AG10803 (cell line): Measurements from ENCODE around the gene MYT1.
A peak's percentile ranks its signal among the peaks of the same experiment; 100 is the strongest.
"Not testable (repeated sequence)": the region's sequence is repeated elsewhere in the genome, so short reads cannot be mapped to it uniquely, and the experiment has no call there.

Experiments
- DNase-seq: peaks from one replicate; pipeline ENCODE4 v3.0.0; 2010; ENCODE audit warnings: low read depth
- H3K4me3 ChIP-seq: 2 replicates; pipeline ENCODE4 v1.5.1; 2011; ENCODE audit warnings: mild to moderate bottlenecking, low read length, control low read depth
- TF ChIP-seq, protein P1 (sequence below): conservative IDR thresholded peaks from 2 replicates; pipeline ENCODE4 v1.5.1; 2011; ENCODE audit warnings: mild to moderate bottlenecking, low read length, control low read depth, inconsistent platforms

The MYT1 gene

DNA sequence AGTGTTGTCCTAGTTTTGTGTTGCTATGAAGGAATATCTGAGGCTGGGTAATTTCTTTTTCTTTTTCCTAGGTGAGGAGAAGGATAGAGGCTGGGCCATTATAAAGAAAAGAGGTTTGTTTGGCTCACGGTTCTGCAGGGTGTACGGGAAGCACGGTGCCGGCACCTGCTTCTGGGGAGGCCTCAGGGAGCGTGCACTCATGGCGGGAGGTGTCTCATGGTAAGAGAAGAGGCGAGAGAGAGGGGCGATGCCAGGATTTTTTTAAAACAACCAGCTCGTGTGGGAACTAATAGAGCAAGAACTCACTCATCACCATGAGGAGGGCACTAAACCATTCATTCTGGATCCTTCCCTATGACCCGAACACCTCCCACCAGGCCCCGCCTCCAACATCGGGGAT lies 42.7 kb upstream of the MYT1 start:
- TF ChIP-seq, protein P1, sequence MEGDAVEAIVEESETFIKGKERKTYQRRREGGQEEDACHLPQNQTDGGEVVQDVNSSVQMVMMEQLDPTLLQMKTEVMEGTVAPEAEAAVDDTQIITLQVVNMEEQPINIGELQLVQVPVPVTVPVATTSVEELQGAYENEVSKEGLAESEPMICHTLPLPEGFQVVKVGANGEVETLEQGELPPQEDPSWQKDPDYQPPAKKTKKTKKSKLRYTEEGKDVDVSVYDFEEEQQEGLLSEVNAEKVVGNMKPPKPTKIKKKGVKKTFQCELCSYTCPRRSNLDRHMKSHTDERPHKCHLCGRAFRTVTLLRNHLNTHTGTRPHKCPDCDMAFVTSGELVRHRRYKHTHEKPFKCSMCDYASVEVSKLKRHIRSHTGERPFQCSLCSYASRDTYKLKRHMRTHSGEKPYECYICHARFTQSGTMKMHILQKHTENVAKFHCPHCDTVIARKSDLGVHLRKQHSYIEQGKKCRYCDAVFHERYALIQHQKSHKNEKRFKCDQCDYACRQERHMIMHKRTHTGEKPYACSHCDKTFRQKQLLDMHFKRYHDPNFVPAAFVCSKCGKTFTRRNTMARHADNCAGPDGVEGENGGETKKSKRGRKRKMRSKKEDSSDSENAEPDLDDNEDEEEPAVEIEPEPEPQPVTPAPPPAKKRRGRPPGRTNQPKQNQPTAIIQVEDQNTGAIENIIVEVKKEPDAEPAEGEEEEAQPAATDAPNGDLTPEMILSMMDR, result no peak
- no peak overlapping the region for H3K4me3 ChIP-seq
- no peak for DNase-seq

DNA sequence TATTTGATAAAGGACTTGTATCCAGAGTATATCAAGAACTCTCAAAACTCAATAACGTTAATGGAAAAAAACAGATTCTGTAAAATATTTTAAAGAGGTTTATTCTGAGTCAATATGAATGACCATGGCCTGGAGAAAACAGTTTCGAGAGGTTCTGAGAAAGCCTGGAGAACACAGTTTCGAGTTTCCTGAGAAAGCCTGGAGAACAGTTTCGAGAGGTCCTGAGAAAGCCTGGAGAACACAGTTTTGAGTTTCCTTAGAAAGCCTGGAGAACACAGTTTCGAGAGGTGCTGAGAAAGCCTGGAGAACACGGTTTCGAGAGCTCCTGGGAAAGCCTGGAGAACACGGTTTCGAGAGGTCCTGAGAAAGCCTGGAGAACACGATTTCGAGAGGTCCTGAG lies 41.3 kb upstream of the MYT1 start:
- not testable (repeated sequence) for DNase-seq, H3K4me3 ChIP-seq

DNA sequence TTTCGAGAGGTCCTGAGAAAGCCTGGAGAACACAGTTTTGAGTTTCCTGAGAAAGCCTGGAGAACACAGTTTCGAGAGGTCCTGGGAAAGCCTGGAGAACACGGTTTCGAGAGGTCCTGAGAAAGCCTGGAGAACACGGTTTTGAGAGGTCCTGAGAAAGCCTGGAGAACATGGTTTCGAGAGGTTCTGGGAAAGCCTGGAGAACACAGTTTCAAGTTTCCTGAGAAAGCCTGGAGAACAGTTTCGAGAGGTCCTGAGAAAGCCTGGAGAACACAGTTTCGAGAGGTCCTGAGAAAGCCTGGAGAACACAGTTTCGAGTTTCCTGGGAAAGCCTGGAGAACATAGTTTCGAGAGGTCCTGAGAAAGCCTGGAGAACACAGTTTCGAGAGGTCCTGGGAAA lies 40.7 kb upstream of the MYT1 start:
- not testable (repeated sequence) for DNase-seq, H3K4me3 ChIP-seq

DNA sequence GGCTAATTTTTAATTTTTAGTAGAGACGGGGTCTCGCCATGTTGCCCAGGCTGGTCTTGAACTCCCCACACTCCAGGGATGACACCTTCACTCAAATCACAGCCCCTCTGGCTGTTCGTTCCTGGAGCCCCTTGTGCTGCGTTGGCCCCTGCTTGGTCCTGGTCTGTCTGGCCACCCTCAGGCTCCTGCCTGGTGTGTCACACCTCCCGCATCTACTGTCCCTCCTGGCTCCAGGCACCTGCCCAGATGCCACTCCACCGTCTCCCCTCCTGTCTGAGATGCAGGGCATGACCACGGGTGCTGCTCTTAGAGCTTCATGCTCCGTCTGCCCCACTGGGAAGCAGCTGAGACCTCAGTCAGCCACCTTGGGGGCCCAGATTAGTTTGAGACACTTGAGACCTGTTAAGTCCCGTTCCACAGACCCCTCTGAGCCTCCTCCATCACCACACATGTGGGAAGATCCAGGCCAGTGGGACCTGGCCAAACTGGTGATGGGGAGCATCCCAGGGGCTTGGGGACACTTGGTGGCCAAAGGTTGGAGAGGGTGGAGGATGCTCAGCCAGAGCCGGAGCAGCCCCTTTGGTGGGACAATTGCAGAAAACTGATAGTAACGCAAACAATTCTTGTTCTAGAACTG lies 35.0 kb upstream of the MYT1 start:
- H3K4me3 ChIP-seq, result no peak overlapping the region
- DNase-seq, result no peak
- TF ChIP-seq, protein P1, result no peak

DNA sequence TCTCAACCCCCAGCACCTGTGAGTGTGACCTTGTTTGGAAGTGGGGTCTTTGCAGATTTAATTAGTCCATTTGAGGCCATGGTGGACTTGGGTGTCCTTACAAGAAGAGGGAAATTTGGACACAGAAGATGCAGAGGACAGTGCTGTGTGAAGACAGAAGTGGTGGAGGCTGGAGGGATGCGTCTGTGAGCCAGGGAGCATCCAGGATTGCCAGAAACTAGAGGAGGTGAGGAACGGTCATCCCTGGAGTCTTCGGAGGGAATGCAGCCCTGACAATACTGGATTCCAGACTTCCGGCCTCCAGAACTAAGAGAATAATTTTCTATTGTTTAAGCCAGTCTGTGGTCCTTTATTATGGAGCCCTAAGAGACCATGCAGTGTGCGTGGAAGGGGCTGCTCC lies 34.0 kb upstream of the MYT1 start:
- no peak overlapping the region for H3K4me3 ChIP-seq
- TF ChIP-seq, protein P1, result no peak
- no peak for DNase-seq

DNA sequence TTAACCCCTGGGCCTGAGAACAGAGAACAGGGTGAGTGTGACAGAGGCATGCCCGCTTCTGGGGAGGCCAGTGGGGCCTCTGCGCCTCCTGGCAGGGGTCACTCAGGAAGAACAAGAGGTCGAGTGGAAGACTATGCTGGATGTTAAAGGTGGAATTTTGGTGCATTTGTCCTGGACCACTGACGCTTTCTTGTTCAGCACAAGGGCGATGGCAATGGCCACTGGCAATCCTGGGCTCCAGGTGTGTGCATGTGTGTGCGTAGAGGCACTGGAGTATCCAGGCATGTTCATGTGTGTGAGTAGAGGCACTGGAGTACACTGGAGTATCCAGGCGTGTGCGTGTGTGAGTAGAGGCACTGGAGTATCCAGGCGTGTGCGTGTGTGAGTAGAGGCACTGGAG lies 33.4 kb upstream of the MYT1 start:
- H3K4me3 ChIP-seq, result no peak overlapping the region
- no peak for DNase-seq
- TF ChIP-seq, protein P1, result no peak

DNA sequence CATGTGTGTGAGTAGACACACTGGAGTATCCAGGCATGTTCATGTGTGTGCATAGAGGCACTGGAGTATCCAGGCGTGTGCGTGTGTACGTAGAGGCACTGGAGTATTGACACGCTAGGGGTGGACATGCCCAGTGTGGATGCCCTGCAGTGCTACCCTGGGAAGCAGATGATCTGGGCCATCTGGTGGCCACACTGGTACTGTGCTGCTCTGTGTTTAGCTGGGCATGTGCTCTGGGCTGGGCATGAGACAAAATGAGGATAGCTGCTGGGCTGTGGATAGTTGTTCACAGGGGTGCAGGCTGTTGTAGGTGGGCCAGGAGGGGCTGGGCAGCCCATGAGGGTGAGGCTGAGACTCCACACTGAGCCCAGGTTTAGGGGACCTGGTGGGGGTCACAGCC lies 32.8 kb upstream of the MYT1 start:
- no peak overlapping the region for H3K4me3 ChIP-seq
- DNase-seq, result peak; percentile 34
- TF ChIP-seq, protein P1, result peak; percentile 22; the same call in 1 of the 2 replicates

DNA sequence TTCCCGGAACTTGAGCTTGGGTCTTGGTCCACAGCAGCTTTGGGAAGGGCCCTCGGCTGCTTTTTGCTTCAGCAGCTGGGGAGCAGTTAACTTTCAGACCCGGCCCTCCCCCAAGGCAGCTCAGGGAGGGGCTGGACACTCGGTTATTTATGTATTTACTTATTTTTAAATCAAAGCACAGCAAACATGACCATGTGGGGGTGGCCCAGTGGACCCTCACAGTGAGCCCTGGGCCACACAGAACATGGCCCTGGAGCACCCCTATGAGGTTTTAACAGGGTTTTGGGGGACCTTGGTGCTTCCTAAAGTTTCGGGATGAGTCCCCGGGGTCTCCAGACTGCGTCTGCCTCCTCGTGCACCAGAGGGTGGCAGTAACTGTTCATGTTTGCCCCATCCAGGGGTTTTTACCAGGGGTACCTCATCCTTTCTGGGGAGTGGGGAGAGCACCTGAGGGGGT lies 30.3 kb upstream of the MYT1 start:
- DNase-seq, result no peak
- H3K4me3 ChIP-seq, result no peak overlapping the region
- TF ChIP-seq, protein P1, result peak; percentile 4; the same call in 1 of the 2 replicates

DNA sequence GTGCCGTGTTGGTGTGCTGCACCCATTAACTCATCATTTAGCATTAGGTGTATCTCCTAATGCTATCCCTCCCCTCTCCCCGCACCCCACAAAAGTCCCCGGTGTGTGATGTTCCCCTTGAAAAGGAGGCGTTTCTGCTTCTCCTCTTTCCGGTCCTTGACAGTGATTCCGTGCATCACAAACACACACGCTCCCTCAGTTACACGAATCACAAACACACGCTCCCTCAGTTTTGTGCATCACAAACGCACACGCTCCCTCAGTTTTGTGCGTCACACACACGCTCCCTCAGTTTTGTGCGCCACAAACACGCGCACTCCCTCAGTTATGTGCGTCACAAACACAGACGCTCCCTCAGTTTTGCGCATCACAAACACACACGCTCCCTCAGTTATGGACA lies 29.5 kb upstream of the MYT1 start:
- DNase-seq, H3K4me3 ChIP-seq: not testable (repeated sequence)
